OCI-LY3 (cell line): Measurements from ENCODE around the gene KLF3.
A peak's percentile ranks its signal among the peaks of the same experiment; 100 is the strongest.

Source experiments
- H2AFZ ChIP-seq: fragments of 200-600, 300-600 bp; shearing (Covaris generic); 2 replicates; pipeline ENCODE4 v1.6.0; 2014; ENCODE audit warnings: antibody characterized with exemption, low read depth, low read length
- H3K27ac ChIP-seq: fragments of 200-600, 300-600 bp; sonication (generic); 2 replicates; pipeline ENCODE4 v1.5.1; 2014; ENCODE audit warnings: mild to moderate bottlenecking, low read length, moderate library complexity, mixed read lengths
- H3K27me3 ChIP-seq: fragments of 200-600, 300-600 bp; sonication (generic); 2 replicates; pipeline ENCODE4 v1.6.1; 2014; ENCODE audit warnings: low read depth, low read length, mixed read lengths
- H3K36me3 ChIP-seq: fragments of 200-600, 300-600 bp; sonication (generic); replicated peaks from 2 replicates; pipeline ENCODE3; 2014; ENCODE audit warnings: low read depth, low read length, mixed read lengths
- H3K4me1 ChIP-seq: fragments of 300-600, 200-600 bp; sonication (generic); 2 replicates; pipeline ENCODE4 v1.6.1; 2014; ENCODE audit warnings: low read length, mixed read lengths
- H3K4me2 ChIP-seq: fragments of 200-600, 300-600 bp; sonication (generic); 2 replicates; pipeline ENCODE4 v1.6.1; 2014; ENCODE audit warnings: low read length, mixed read lengths
- H3K4me3 ChIP-seq: fragments of 300-600, 200-600 bp; sonication (generic); 2 replicates; pipeline ENCODE4 v1.5.1; 2014; ENCODE audit warnings: antibody characterized with exemption, mild to moderate bottlenecking, low read length, moderate library complexity
- H3K79me2 ChIP-seq: fragments of 300-600, 200-600 bp; shearing (Covaris generic); 2 replicates; pipeline ENCODE4 v1.6.1; 2014; ENCODE audit warnings: mild to moderate bottlenecking, low read length, mixed read lengths
- H3K9ac ChIP-seq: fragments of 300-600, 200-600 bp; shearing (Covaris generic); 2 replicates; pipeline ENCODE4 v1.6.0; 2014; ENCODE audit warnings: mild to moderate bottlenecking, low read length, moderate library complexity
- H3K9me3 ChIP-seq: fragments of 200-600, 300-600 bp; shearing (Covaris generic); 2 replicates; pipeline ENCODE4 v1.6.1; 2014; ENCODE audit warnings: low read length, mixed read lengths; ENCODE audit not compliant: insufficient read depth
- H4K20me1 ChIP-seq: fragments of 200-600, 300-600 bp; sonication (generic); 2 replicates; pipeline ENCODE4 v1.6.1; 2016; ENCODE audit warnings: low read length, mixed read lengths; ENCODE audit not compliant: insufficient read depth
- CTCF ChIP-seq: fragments of 200-600, 300-600 bp; sonication (generic); IDR thresholded peaks from 2 replicates; pipeline ENCODE4 v1.5.1; 2014; ENCODE audit warnings: antibody characterized with exemption, low read length, low read depth
- EZH2phosphoT487 ChIP-seq: fragments of 200-600 bp; shearing (Covaris generic); IDR thresholded peaks from 2 replicates; pipeline ENCODE4 v1.6.1; 2018; ENCODE audit warnings: antibody characterized with exemption, mixed run types, low read depth

The KLF3 gene

GRCh38 chr4:38706301-38706700 is 42.3 kb downstream of the KLF3 start:
- H4K20me1 ChIP-seq = no peaks in the 10 kb centered on the region
- no peaks in the 10 kb centered on the region for H3K36me3 ChIP-seq
- H3K27ac ChIP-seq = no peak overlapping the region
- TF ChIP-seq CTCF (no peak), EZH2phosphoT487 (no peak)
- H3K4me1 ChIP-seq = peaks cover 26% of the 10 kb centered on the region
- no peak overlapping the region for H3K9ac ChIP-seq
- H3K4me2 ChIP-seq = no peak overlapping the region
- no peaks in the 10 kb centered on the region for H3K9me3 ChIP-seq
- H3K27me3 ChIP-seq = 0 out of 2 replicates have a peak, but pooled peaks cover 13% of the 10 kb centered on the region
- H2AFZ ChIP-seq = no peak overlapping the region
- H3K79me2 ChIP-seq = no peaks in the 10 kb centered on the region
- H3K4me3 ChIP-seq = no peak overlapping the region

- H3K27ac ChIP-seq = no peak overlapping the region
- no peak overlapping the region for H3K9ac ChIP-seq
- peaks cover 6% of the 10 kb centered on the region; the same call in 1 of the 2 replicates for H3K27me3 ChIP-seq
- no peaks in the 10 kb centered on the region for H3K9me3 ChIP-seq
- no peak overlapping the region for H2AFZ ChIP-seq
- TF ChIP-seq CTCF = no peak
- TF ChIP-seq EZH2phosphoT487 = no peak
- H3K79me2 ChIP-seq = no peaks in the 10 kb centered on the region
- H3K36me3 ChIP-seq = no peaks in the 10 kb centered on the region
- peaks cover 17% of the 10 kb centered on the region for H3K4me1 ChIP-seq
- 0 out of 2 replicates have a peak overlapping the region, but pooled peaks have one; percentile 2 for H3K4me2 ChIP-seq
- no peaks in the 10 kb centered on the region for H4K20me1 ChIP-seq
- no peak overlapping the region for H3K4me3 ChIP-seq
Measured at GRCh38 chr4:38710053-38710452, 46.1 kb downstream of the KLF3 start.

- Histone ChIP-seq H3K4me2 (no peak overlapping the region), H3K27me3 (peaks cover 6% of the 10 kb centered on the region; the same call in 1 of the 2 replicates), H4K20me1 (no peaks in the 10 kb centered on the region), H3K36me3 (no peaks in the 10 kb centered on the region), H3K9ac (no peak overlapping the region), H2AFZ (no peak overlapping the region), H3K27ac (no peak overlapping the region), H3K4me1 (peaks cover 17% of the 10 kb centered on the region), H3K4me3 (no peak overlapping the region), H3K9me3 (no peaks in the 10 kb centered on the region), H3K79me2 (no peaks in the 10 kb centered on the region)
- TF ChIP-seq EZH2phosphoT487 (no peak), CTCF (no peak)
Measured at GRCh38 chr4:38711066-38711465, 47.1 kb downstream of the KLF3 start.

- no peaks in the 10 kb centered on the region for H3K79me2 ChIP-seq
- TF ChIP-seq EZH2phosphoT487 (no peak), CTCF (no peak)
- no peak overlapping the region for H3K27ac ChIP-seq
Measured at GRCh38 chr4:38715050-38715449, 51.1 kb downstream of the KLF3 start.

More at GRCh38 chr4:38715050-38715449, 51.1 kb downstream of the KLF3 start:
- Histone ChIP-seq H3K4me2 (no peak overlapping the region), H3K4me1 (peaks cover 14% of the 10 kb centered on the region), H3K4me3 (no peak overlapping the region), H4K20me1 (no peaks in the 10 kb centered on the region), H3K36me3 (no peaks in the 10 kb centered on the region), H3K27me3 (peaks cover 6% of the 10 kb centered on the region; the same call in 1 of the 2 replicates), H3K9me3 (no peaks in the 10 kb centered on the region), H2AFZ (no peak overlapping the region), H3K9ac (no peak overlapping the region)
